ENCODE data around the gene RPS6KA2. TPM values are rescaled to one million over a fixed set of nuclear protein-coding genes. Genes with fewer than 3 reads are reported as not detected.
A peak's percentile ranks its signal among the peaks of the same experiment; 100 is the strongest.
"Not testable (repeated sequence)": the region's sequence is repeated elsewhere in the genome, so short reads cannot be mapped to it uniquely, and the experiment has no call there.

The RPS6KA2 gene
- total and polyA plus RNA-seq, 2 experiments from 2014 or later: 12.5 to 25.3 TPM

- not testable (repeated sequence) for H3K27me3 Mint-ChIP-seq (ENCODE audit: insufficient read depth, low read depth, poor library complexity); H3K4me1 Mint-ChIP-seq; H3F3A ChIP-seq (replicated peaks; ENCODE audit: low read depth); H3K27me3 ChIP-seq (ENCODE audit: insufficient read depth); H3K9me2 ChIP-seq (ENCODE audit: insufficient read depth); H3K36me3 ChIP-seq (ENCODE audit: insufficient read depth); H4K20me1 ChIP-seq (replicated peaks; ENCODE audit: insufficient read depth); H3K4me1 ChIP-seq (ENCODE audit: insufficient read depth); H3K9me3 Mint-ChIP-seq; DNase-seq (ENCODE audit: low spot score); H3K36me3 Mint-ChIP-seq (ENCODE audit: low read depth)
- peak overlapping the region; percentile 15 for H3K27ac ChIP-seq (ENCODE audit: low read depth)
- ATAC-seq: peak; percentile 1; the same call in 1 of the 3 replicates
- H2AFZ ChIP-seq: peak overlapping the region; percentile 70; the same call in 1 of the 2 replicates
- Mint-ChIP-seq H3K27ac (peak overlapping the region; percentile 80), H3K4me3 (peak overlapping the region; percentile 89)
- peak overlapping the region; percentile 92 for H3K4me3 ChIP-seq
- TF ChIP-seq CTCF (conservative IDR thresholded peaks at IDR 0.05; ENCODE audit: low read depth in 2 of 2): peak in 1 of 2 experiments; percentile 18; a peak in 1 of 4 replicates
- H3K79me2 ChIP-seq (replicated peaks; ENCODE audit: insufficient read depth): peaks cover 21% of the 10 kb centered on the region
- H3K4me2 ChIP-seq: peak overlapping the region; percentile 82
Observed at GRCh38 chr6:166383802-166384363, 243.2 kb downstream of the RPS6KA2 start.

- peaks cover 7% of the 10 kb centered on the region for H3K4me1 ChIP-seq (ENCODE audit: insufficient read depth)
- H3K4me2 ChIP-seq: peak within 1 kb of the TSS; percentile 82
- H3K36me3 ChIP-seq (ENCODE audit: insufficient read depth): no peaks in the 10 kb centered on the region
- Mint-ChIP-seq H3K4me3 (peak within 1 kb of the TSS; percentile 89), H3K36me3 (ENCODE audit: low read depth) (no peaks in the 10 kb centered on the region), H3K27me3 (ENCODE audit: insufficient read depth, low read depth, poor library complexity) (peaks cover 4% of the 10 kb centered on the region), H3K4me1 (peaks cover 6% of the 10 kb centered on the region; the same call in 1 of the 3 replicates), H3K27ac (peak within 1 kb of the TSS; percentile 80), H3K9me3 (no peaks in the 10 kb centered on the region)
- H3F3A ChIP-seq (replicated peaks; ENCODE audit: low read depth): no peaks in the 10 kb centered on the region
- DNase-seq (ENCODE audit: low spot score) (peak; percentile 98), ATAC-seq (peak; percentile 93)
- H4K20me1 ChIP-seq (replicated peaks; ENCODE audit: insufficient read depth): no peaks in the 10 kb centered on the region
- H3K79me2 ChIP-seq (replicated peaks; ENCODE audit: insufficient read depth): peaks cover 27% of the 10 kb centered on the region
- H3K4me3 ChIP-seq: peak within 1 kb of the TSS; percentile 92
- no peaks in the 10 kb centered on the region for H3K27me3 ChIP-seq (ENCODE audit: insufficient read depth)
- peak within 1 kb of the TSS; percentile 70; the same call in 1 of the 2 replicates for H2AFZ ChIP-seq
- H3K9me2 ChIP-seq (ENCODE audit: insufficient read depth): peaks cover 3% of the 10 kb centered on the region; the same call in 1 of the 2 replicates
- peak within 1 kb of the TSS; percentile 15 for H3K27ac ChIP-seq (ENCODE audit: low read depth)
- TF ChIP-seq CTCF (conservative IDR thresholded peaks at IDR 0.05; ENCODE audit: low read depth in 2 of 2): no peak
- no peak for TF ChIP-seq REST (IDR thresholded peaks at IDR 0.05; ENCODE audit: unreplicated experiment)
- no peak for TF ChIP-seq NANOG (IDR thresholded peaks at IDR 0.05; ENCODE audit: borderline replicate concordance)
- TF ChIP-seq CREB1 (CRISPR knock-in tag; IDR thresholded peaks at IDR 0.05; ENCODE audit: low read depth): peak; percentile 41
- peak; percentile 88 for TF ChIP-seq POLR2AphosphoS5 (IDR thresholded peaks at IDR 0.05; ENCODE audit: low read depth)
- no peak for TF ChIP-seq JUNB (IDR thresholded peaks at IDR 0.05; ENCODE audit: unreplicated experiment)
Observed at GRCh38 chr6:166382933-166383801, 243.9 kb downstream of the RPS6KA2 start, which contains the start of gene MPC1. Gene MPC1 (minus strand): TSS chr6:166382940. CDS start chr6:166382876, 64 bp downstream.
